SK-N-SH (cell line): Measurements from ENCODE around the gene FERMT1. TPM values are rescaled to one million over a fixed set of nuclear protein-coding genes. Genes with fewer than 3 reads are reported as not detected.

Source experiments
- CTCF ChIA-PET: fragments of 300-600, 350-600 bp; formaldehyde crosslinking; extraction: SDS; loops from one replicate; lab custom pipeline; 2021; lab: Yijun Ruan, JAX
- POLR2A ChIA-PET: fragments of 350-600 bp; sonication (Branson Sonifier 250); formaldehyde crosslinking; extraction: SDS; loops from one replicate; lab custom pipeline; 2020; ENCODE audit warnings: antibody characterized with exemption, inconsistent platforms; lab: Yijun Ruan, JAX
- DNase-seq: peaks from one replicate; pipeline ENCODE4 v3.0.0; 2012
- H2AFZ ChIP-seq: fragments of 200-600 bp; sonication (generic); 2 replicates; pipeline ENCODE4 v1.8.1; 2016; ENCODE audit warnings: antibody characterized with exemption, mild to moderate bottlenecking, low read depth
- H3F3A ChIP-seq: fragments of 200-600 bp; sonication (generic); replicated peaks from 2 replicates; pipeline ENCODE3; 2016; ENCODE audit warnings: antibody characterized with exemption, mild to moderate bottlenecking; ENCODE audit not compliant: insufficient read depth
- H3K27ac ChIP-seq, 2 experiments: fragments of 200-500 bp in 1 of 2; fragments of 200-600 bp in 1 of 2; sonication (Bioruptor generic) in 1 of 2; sonication (generic), shearing (Covaris generic) in 1 of 2; 2 replicates each; pipeline versions ENCODE4 v1.5.1 to v1.6.1; 2014 to 2016; ENCODE audit warnings: low read depth in 2 of 2, inconsistent platforms in 1 of 2, low read length in 1 of 2, mild to moderate bottlenecking in 1 of 2, mixed read lengths in 1 of 2
- H3K27me3 ChIP-seq: fragments of 200-600 bp; sonication (generic), shearing (Covaris generic); 2 replicates; pipeline ENCODE4 v1.6.1; 2016; ENCODE audit warnings: mixed run types; ENCODE audit not compliant: insufficient read depth
- H3K36me3 ChIP-seq, 2 experiments: fragments of 200-500 bp in 1 of 2; fragments of 200-600 bp in 1 of 2; sonication (Bioruptor generic) in 1 of 2; sonication (generic) in 1 of 2; replicated peaks in 1 of 2; 2 replicates each; pipeline versions ENCODE3 to v1.5.1; 2014 to 2016; ENCODE audit warnings: low read length in 1 of 2, mild to moderate bottlenecking in 1 of 2; ENCODE audit not compliant: insufficient read depth in 2 of 2, control insufficient read depth in 1 of 2
- H3K4me1 ChIP-seq, 2 experiments: fragments of 200-500 bp in 1 of 2; fragments of 200-600 bp in 1 of 2; sonication (Bioruptor generic) in 1 of 2; sonication (generic), shearing (Covaris generic) in 1 of 2; 2 replicates each; pipeline versions ENCODE4 v1.5.1 to v1.6.1; 2014 to 2016; ENCODE audit warnings: low read depth in 1 of 2, low read length in 1 of 2, mixed run types in 1 of 2; ENCODE audit not compliant: insufficient read depth in 2 of 2, control insufficient read depth in 1 of 2
- H3K4me2 ChIP-seq: fragments of 200-600 bp; sonication (generic), shearing (Covaris generic); 2 replicates; pipeline ENCODE4 v1.6.1; 2017; ENCODE audit warnings: mixed run types
- H3K4me3 ChIP-seq, 2 experiments: fragments of 200-500 bp in 1 of 2; fragments of 200-600 bp in 1 of 2; sonication (Bioruptor generic) in 1 of 2; sonication (generic), shearing (Covaris generic) in 1 of 2; 2 replicates each; pipeline versions ENCODE4 v1.5.1 to v1.8.1; 2014 to 2016; ENCODE audit warnings: low read depth in 2 of 2, inconsistent platforms in 1 of 2, low read length in 1 of 2, mild to moderate bottlenecking in 1 of 2, mixed read lengths in 1 of 2, moderate library complexity in 1 of 2
- H3K79me2 ChIP-seq: fragments of 200-600 bp; sonication (generic); 2 replicates; pipeline ENCODE4 v1.8.1; 2017; ENCODE audit warnings: mild to moderate bottlenecking; ENCODE audit not compliant: insufficient read depth
- H3K9ac ChIP-seq: fragments of 200-600 bp; sonication (generic); 2 replicates; pipeline ENCODE4 v1.6.1; 2017; ENCODE audit warnings: mixed run types
- H3K9me2 ChIP-seq: fragments of 200-600 bp; sonication (generic); 2 replicates; pipeline ENCODE4 v1.6.1; 2017; ENCODE audit warnings: mixed run types
- H3K9me3 ChIP-seq: fragments of 200-600 bp; sonication (generic); 2 replicates; pipeline ENCODE4 v1.6.1; 2017; ENCODE audit warnings: mixed run types, mild to moderate bottlenecking, moderate library complexity
- H4K20me1 ChIP-seq: fragments of 200-600 bp; sonication (generic); 2 replicates; pipeline ENCODE4 v1.6.1; 2017; ENCODE audit warnings: mild to moderate bottlenecking, mixed run types; ENCODE audit not compliant: insufficient read depth
- CTCF ChIP-seq: fragments of 200-600 bp; sonication (generic); IDR thresholded peaks from 2 replicates; pipeline ENCODE4 v1.6.1; 2017; ENCODE audit warnings: antibody characterized with exemption, mild to moderate bottlenecking, moderate library complexity
- ELF1 ChIP-seq: IDR thresholded peaks from 2 replicates; pipeline ENCODE4 v1.4.0; 2012
- EP300 ChIP-seq, 2 experiments: IDR thresholded peaks; 2 replicates each; pipeline versions ENCODE4 v1.4.0 to v1.6.1; 2012; ENCODE audit warnings: borderline replicate concordance in 1 of 2, low read depth in 1 of 2, low read length in 1 of 2
- EZH2phosphoT487 ChIP-seq: fragments of 200-600 bp; sonication (generic); IDR thresholded peaks from 2 replicates; pipeline ENCODE4 v1.6.1; 2017; ENCODE audit warnings: low read depth, mixed run types, mild to moderate bottlenecking, antibody characterized with exemption, moderate library complexity, borderline replicate concordance
- FOXJ3 ChIP-seq: sonication (generic); formaldehyde crosslinking; IDR thresholded peaks from 2 replicates; pipeline ENCODE4 v1.5.1; 2020; ENCODE audit warnings: mild to moderate bottlenecking, missing genetic modification reagents
- GATA2 ChIP-seq: sonication (generic); formaldehyde crosslinking; IDR thresholded peaks from 2 replicates; pipeline ENCODE4 v1.5.0; 2020; ENCODE audit warnings: mild to moderate bottlenecking, missing genetic modification reagents
- MEF2A ChIP-seq: IDR thresholded peaks from 2 replicates; pipeline ENCODE4 v1.4.0; 2012; ENCODE audit warnings: low read depth, borderline replicate concordance
- MXI1 ChIP-seq: IDR thresholded peaks from 2 replicates; pipeline ENCODE4 v1.6.1; 2012; ENCODE audit warnings: mild to moderate bottlenecking, low read depth, low read length, improper control_type of control experiment
- NFIC ChIP-seq: IDR thresholded peaks from 2 replicates; pipeline ENCODE4 v1.4.0; 2012; ENCODE audit warnings: borderline replicate concordance
- PBX3 ChIP-seq: IDR thresholded peaks from 2 replicates; pipeline ENCODE4; 2012
- POLR2AphosphoS5 ChIP-seq: IDR thresholded peaks from 2 replicates; pipeline ENCODE4 v1.6.1; 2012; ENCODE audit warnings: low read depth, low read length
- RAD21 ChIP-seq: IDR thresholded peaks from 2 replicates; pipeline ENCODE4 v1.6.1; 2012; ENCODE audit warnings: mild to moderate bottlenecking, low read length
- RFX5 ChIP-seq: IDR thresholded peaks from 2 replicates; pipeline ENCODE4 v1.6.1; 2012; ENCODE audit warnings: mild to moderate bottlenecking, improper control_type of control experiment, low read length
- RXRA ChIP-seq: IDR thresholded peaks from 2 replicates; pipeline ENCODE4 v1.4.0; 2012; ENCODE audit warnings: low read depth, mild to moderate bottlenecking, borderline replicate concordance
- SIN3A ChIP-seq: IDR thresholded peaks from 2 replicates; pipeline ENCODE4 v1.6.1; 2012; ENCODE audit warnings: low read depth, mild to moderate bottlenecking, low read length, moderate library complexity, borderline replicate concordance
- TAF1 ChIP-seq: IDR thresholded peaks from 2 replicates; pipeline ENCODE4 v1.6.1; 2012; ENCODE audit warnings: low read depth, mild to moderate bottlenecking, low read length, moderate library complexity, borderline replicate concordance
- TEAD4 ChIP-seq: IDR thresholded peaks from 2 replicates; pipeline ENCODE4 v1.4.0; 2012; ENCODE audit warnings: mild to moderate bottlenecking, borderline replicate concordance; ENCODE audit not compliant: insufficient read depth
- YY1 ChIP-seq: IDR thresholded peaks from 2 replicates; pipeline ENCODE4 v1.4.0; 2012; ENCODE audit warnings: low read depth, mild to moderate bottlenecking
- WGBS: methylation state at CpG from one replicate; pipeline ENCODE4 v1.1.6; 2017; ENCODE audit warnings: low lambda C conversion rate; 5-methylcytosine and 5-hydroxymethylcytosine counted together
- polyA plus RNA-seq, 3 experiments: library from polyadenylated mRNA; depleted of rRNA; stranded (reverse); fragments of >200 nt; gene quantifications; 2 replicates each; pipeline ENCODE4 v1.2.3, GENCODE V29; 2012
- TF ChIP-seq, protein P1 (sequence below): IDR thresholded peaks from 2 replicates; pipeline ENCODE4 v1.4.0; 2012; ENCODE audit warnings: low read depth, borderline replicate concordance
- TF ChIP-seq, protein P2 (sequence below): IDR thresholded peaks from 2 replicates; pipeline ENCODE4 v1.4.0; 2012; ENCODE audit warnings: low read depth
- TF ChIP-seq, protein P3 (sequence below): fragments of 150-350 bp; IDR thresholded peaks from 2 replicates; pipeline ENCODE4 v1.6.1; 2016; ENCODE audit warnings: mild to moderate bottlenecking, low read depth, low read length

FERMT1 gene
- polyA plus RNA-seq, 1 of the 3 experiments (the other 2 are of a cell fraction): 0.81 TPM

- Histone ChIP-seq H3K4me1 (no peaks in the 10 kb centered on the region), H3K79me2 (no peaks in the 10 kb centered on the region), H3K9ac (no peak overlapping the region), H3K9me2 (no peaks in the 10 kb centered on the region), H4K20me1 (no peaks in the 10 kb centered on the region), H3K9me3 (no peaks in the 10 kb centered on the region), H3F3A (no peaks in the 10 kb centered on the region), H3K4me2 (no peak overlapping the region), H3K27ac (no peak overlapping the region), H2AFZ (no peak overlapping the region), H3K4me3 (no peak overlapping the region), H3K36me3 (no peaks in the 10 kb centered on the region), H3K27me3 (no peaks in the 10 kb centered on the region)
- no peak for DNase-seq
- WGBS: 55% methylated on average over 3 of the region's 3 CpGs
- ChIA-PET CTCF (interaction anchor here (1.1 kb wide), 1 partner anchor 1171 kb away, joined by 3 read pairs; no protein-coding TSS in a partner anchor), POLR2A (no interaction called here)
- TF ChIP-seq TAF1: no peak
- no peak for TF ChIP-seq YY1
- TF ChIP-seq RAD21: no peak
- TF ChIP-seq NFIC: no peak
- no peak for TF ChIP-seq PBX3
- TF ChIP-seq, protein P1, sequence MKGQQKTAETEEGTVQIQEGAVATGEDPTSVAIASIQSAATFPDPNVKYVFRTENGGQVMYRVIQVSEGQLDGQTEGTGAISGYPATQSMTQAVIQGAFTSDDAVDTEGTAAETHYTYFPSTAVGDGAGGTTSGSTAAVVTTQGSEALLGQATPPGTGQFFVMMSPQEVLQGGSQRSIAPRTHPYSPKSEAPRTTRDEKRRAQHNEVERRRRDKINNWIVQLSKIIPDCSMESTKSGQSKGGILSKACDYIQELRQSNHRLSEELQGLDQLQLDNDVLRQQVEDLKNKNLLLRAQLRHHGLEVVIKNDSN: no peak
- no peak for TF ChIP-seq GATA2
- no peak for TF ChIP-seq MXI1
- no peak for TF ChIP-seq FOXJ3 (CRISPR knock-in tag)
Observed at GRCh38 chr20:6115221-6115895, 7.5 kb downstream of the FERMT1 start.

- no peaks in the 10 kb centered on the region for H3F3A ChIP-seq
- TF ChIP-seq SIN3A (no peak), EZH2phosphoT487 (no peak), MEF2A (no peak), NFIC (no peak), YY1 (no peak), CTCF (no peak), POLR2AphosphoS5 (no peak), RFX5 (no peak), TEAD4 (no peak), RXRA (no peak), PBX3 (no peak), EP300 (IDR thresholded peaks at IDR 0.05; ENCODE audit: borderline replicate concordance in 1 of 2, low read depth in 1 of 2, low read length in 1 of 2) (no peak), ELF1 (no peak)
- TF ChIP-seq, protein P2, sequence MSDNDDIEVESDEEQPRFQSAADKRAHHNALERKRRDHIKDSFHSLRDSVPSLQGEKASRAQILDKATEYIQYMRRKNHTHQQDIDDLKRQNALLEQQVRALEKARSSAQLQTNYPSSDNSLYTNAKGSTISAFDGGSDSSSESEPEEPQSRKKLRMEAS: no peak
- TF ChIP-seq, protein P3, sequence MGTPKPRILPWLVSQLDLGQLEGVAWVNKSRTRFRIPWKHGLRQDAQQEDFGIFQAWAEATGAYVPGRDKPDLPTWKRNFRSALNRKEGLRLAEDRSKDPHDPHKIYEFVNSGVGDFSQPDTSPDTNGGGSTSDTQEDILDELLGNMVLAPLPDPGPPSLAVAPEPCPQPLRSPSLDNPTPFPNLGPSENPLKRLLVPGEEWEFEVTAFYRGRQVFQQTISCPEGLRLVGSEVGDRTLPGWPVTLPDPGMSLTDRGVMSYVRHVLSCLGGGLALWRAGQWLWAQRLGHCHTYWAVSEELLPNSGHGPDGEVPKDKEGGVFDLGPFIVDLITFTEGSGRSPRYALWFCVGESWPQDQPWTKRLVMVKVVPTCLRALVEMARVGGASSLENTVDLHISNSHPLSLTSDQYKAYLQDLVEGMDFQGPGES: no peak
Observed at GRCh38 chr20:6114696-6115095, 8.1 kb downstream of the FERMT1 start.

More at GRCh38 chr20:6114696-6115095, 8.1 kb downstream of the FERMT1 start:
- H3K9me3 ChIP-seq: no peaks in the 10 kb centered on the region
- no peak overlapping the region for H3K4me2 ChIP-seq
- no peaks in the 10 kb centered on the region for H4K20me1 ChIP-seq
- H3K9ac ChIP-seq: no peak overlapping the region
- POLR2A ChIA-PET: no interaction called here
- H3K9me2 ChIP-seq: no peaks in the 10 kb centered on the region
- no peaks in the 10 kb centered on the region for H3K27me3 ChIP-seq
- H2AFZ ChIP-seq: no peak overlapping the region
- no peak overlapping the region for H3K4me3 ChIP-seq
- no peak overlapping the region for H3K27ac ChIP-seq
- no peaks in the 10 kb centered on the region for H3K79me2 ChIP-seq
- 14% methylated on average over 1 of the region's 1 CpG for WGBS
- CTCF ChIA-PET: interaction anchor here (1.1 kb wide), 1 partner anchor 1171 kb away, joined by 3 read pairs; no protein-coding TSS in a partner anchor
- no peaks in the 10 kb centered on the region for H3K4me1 ChIP-seq
- DNase-seq: no peak
- H3K36me3 ChIP-seq: no peaks in the 10 kb centered on the region
